HEK293 (cell line): ENCODE data around the gene CTNNBL1.
A peak's percentile ranks its signal among the peaks of the same experiment; 100 is the strongest.

Experiments
- BCL11B ChIP-seq: fragments of 450-650 bp; formaldehyde crosslinking; IDR thresholded peaks from 2 replicates; pipeline ENCODE4 v1.5.1; 2016; ENCODE audit warnings: low read depth, missing biosample characterization, missing genetic modification characterization
- EGR2 ChIP-seq: fragments of 450-650 bp; formaldehyde crosslinking; IDR thresholded peaks from 2 replicates; pipeline ENCODE4 v1.5.1; 2016; ENCODE audit warnings: low read depth, missing biosample characterization, missing genetic modification characterization
- KLF1 ChIP-seq: fragments of 450-650 bp; formaldehyde crosslinking; IDR thresholded peaks from 2 replicates; pipeline ENCODE4 v1.5.1; 2016; ENCODE audit warnings: missing biosample characterization, missing genetic modification characterization
- KLF16 ChIP-seq: fragments of 450-650 bp; formaldehyde crosslinking; IDR thresholded peaks from 2 replicates; pipeline ENCODE4 v1.5.1; 2017; ENCODE audit warnings: missing biosample characterization, missing genetic modification characterization
- YY1 ChIP-seq: fragments of 450-650 bp; formaldehyde crosslinking; IDR thresholded peaks from 2 replicates; pipeline ENCODE4 v1.5.1; 2018; ENCODE audit warnings: missing biosample characterization, missing genetic modification characterization
- ZBTB7A ChIP-seq: fragments of 450-650 bp; formaldehyde crosslinking; IDR thresholded peaks from 2 replicates; pipeline ENCODE4 v1.5.1; 2016; ENCODE audit warnings: low read depth, missing biosample characterization, missing genetic modification characterization
- ZBTB8A ChIP-seq: fragments of 450-650 bp; formaldehyde crosslinking; IDR thresholded peaks from 2 replicates; pipeline ENCODE4 v1.5.1; 2016; ENCODE audit warnings: missing biosample characterization, missing genetic modification characterization
- ZNF133 ChIP-seq: fragments of 450-650 bp; formaldehyde crosslinking; IDR thresholded peaks from 2 replicates; pipeline ENCODE4 v1.5.1; 2016; ENCODE audit warnings: missing biosample characterization, missing genetic modification characterization
- ZNF140 ChIP-seq: fragments of 450-650 bp; formaldehyde crosslinking; IDR thresholded peaks from 2 replicates; pipeline ENCODE4 v1.5.1; 2016; ENCODE audit warnings: missing biosample characterization, missing genetic modification characterization
- ZNF174 ChIP-seq: fragments of 450-650 bp; formaldehyde crosslinking; IDR thresholded peaks from 2 replicates; pipeline ENCODE4 v1.5.0; 2017; ENCODE audit warnings: missing biosample characterization, mild to moderate bottlenecking, missing genetic modification characterization
- ZNF2 ChIP-seq: fragments of 450-650 bp; formaldehyde crosslinking; IDR thresholded peaks from 2 replicates; pipeline ENCODE4 v1.5.1; 2016; ENCODE audit warnings: missing biosample characterization, missing genetic modification characterization
- ZNF341 ChIP-seq: fragments of 450-650 bp; formaldehyde crosslinking; IDR thresholded peaks from 2 replicates; pipeline ENCODE4; 2016; ENCODE audit warnings: low read depth, missing biosample characterization, missing genetic modification characterization
- ZNF510 ChIP-seq: fragments of 450-650 bp; formaldehyde crosslinking; IDR thresholded peaks from 2 replicates; pipeline ENCODE4 v1.5.1; 2018; ENCODE audit warnings: mild to moderate bottlenecking, missing genetic modification characterization, missing biosample characterization; ENCODE audit not compliant: insufficient replicate concordance
- ZNF626 ChIP-seq: fragments of 450-650 bp; sonication (Bioruptor Pico); formaldehyde crosslinking; IDR thresholded peaks from 2 replicates; pipeline ENCODE4 v1.5.1; 2018; ENCODE audit warnings: missing biosample characterization, missing genetic modification characterization, inconsistent platforms
- ZNF777 ChIP-seq: fragments of 450-650 bp; formaldehyde crosslinking; IDR thresholded peaks from 2 replicates; pipeline ENCODE4 v1.5.1; 2017; ENCODE audit warnings: missing biosample characterization, missing genetic modification characterization, borderline replicate concordance
- TF ChIP-seq, protein P1 (sequence below): sonication (generic); formaldehyde crosslinking; IDR thresholded peaks from 2 replicates; pipeline ENCODE4 v1.8.1; 2022; ENCODE audit warnings: mild to moderate bottlenecking, moderate library complexity, missing genetic modification reagents
- TF ChIP-seq, protein P2 (sequence below): fragments of 450-650 bp; formaldehyde crosslinking; conservative IDR thresholded peaks from 2 replicates; pipeline ENCODE4 v1.5.1; 2016; ENCODE audit warnings: low read depth, missing biosample characterization, missing genetic modification characterization
- TF ChIP-seq, protein P3 (sequence below): fragments of 450-650 bp; formaldehyde crosslinking; IDR thresholded peaks from 2 replicates; pipeline ENCODE4 v1.5.1; 2016; ENCODE audit warnings: missing biosample characterization, missing genetic modification characterization
- TF ChIP-seq, protein P4 (sequence below): fragments of 450-650 bp; formaldehyde crosslinking; IDR thresholded peaks from 2 replicates; pipeline ENCODE4 v1.5.1; 2016; ENCODE audit warnings: missing biosample characterization, missing genetic modification characterization
- TF ChIP-seq, protein P5 (sequence below): fragments of 450-650 bp; formaldehyde crosslinking; IDR thresholded peaks from 2 replicates; pipeline ENCODE4 v1.5.1; 2017; ENCODE audit warnings: missing biosample characterization, missing genetic modification characterization
- TF ChIP-seq, protein P6 (sequence below): fragments of 450-650 bp; formaldehyde crosslinking; IDR thresholded peaks from 2 replicates; pipeline ENCODE4 v1.5.1; 2016; ENCODE audit warnings: missing biosample characterization, missing genetic modification characterization, borderline replicate concordance
- TF ChIP-seq, protein P7 (sequence below): fragments of 450-650 bp; formaldehyde crosslinking; IDR thresholded peaks from 2 replicates; pipeline ENCODE4 v1.5.1; 2016; ENCODE audit warnings: missing biosample characterization, missing genetic modification characterization

Gene CTNNBL1

DNA sequence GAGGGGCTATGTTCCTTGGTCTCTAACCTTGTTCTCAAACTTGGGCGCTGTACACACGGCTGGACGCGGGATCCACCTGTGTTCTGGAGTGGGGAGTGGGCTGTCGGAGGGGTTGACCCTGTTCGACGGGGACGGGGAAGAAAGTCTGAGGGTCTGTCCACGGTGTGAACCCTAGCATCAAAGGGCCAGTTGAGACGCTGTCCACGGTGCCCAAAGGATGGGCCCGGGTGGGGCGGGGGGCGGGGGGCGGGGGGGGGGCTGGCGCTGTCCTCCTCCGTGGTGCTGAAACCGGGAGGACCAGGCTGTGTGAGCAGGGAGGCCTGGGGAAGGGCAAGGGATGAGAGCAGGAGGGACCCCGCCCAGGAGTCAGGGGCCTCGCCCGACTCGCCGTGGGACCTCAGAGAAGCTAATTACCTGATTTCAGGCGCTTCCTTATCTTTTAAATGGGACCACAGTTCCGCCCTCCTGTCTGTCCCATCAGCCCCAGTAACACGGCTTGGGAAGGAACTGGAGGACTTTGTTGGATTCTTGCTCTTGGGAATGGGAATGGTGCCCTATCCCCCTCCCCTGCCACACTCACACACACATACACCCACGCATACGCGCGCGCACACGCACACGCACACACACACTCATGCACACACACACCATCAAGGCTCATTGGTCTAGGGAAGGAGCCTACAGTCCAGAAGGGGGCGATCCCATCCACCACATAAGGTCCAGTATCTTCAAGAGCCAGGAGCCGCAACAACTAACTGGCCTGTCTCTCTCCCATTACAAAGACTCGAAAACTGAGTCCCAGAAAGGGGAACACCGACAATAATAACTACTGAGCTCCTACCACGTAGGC is 208.0 kb downstream of the CTNNBL1 start (continued):
- no peak for TF ChIP-seq ZNF626 (tag by site-specific recombination)
- TF ChIP-seq BCL11B, result no peak
- TF ChIP-seq ZNF510 (tag by site-specific recombination), result no peak
- no peak for TF ChIP-seq ZNF174 (tag by site-specific recombination)
- no peak for TF ChIP-seq ZBTB7A (tag by site-specific recombination)
- TF ChIP-seq, protein P1, sequence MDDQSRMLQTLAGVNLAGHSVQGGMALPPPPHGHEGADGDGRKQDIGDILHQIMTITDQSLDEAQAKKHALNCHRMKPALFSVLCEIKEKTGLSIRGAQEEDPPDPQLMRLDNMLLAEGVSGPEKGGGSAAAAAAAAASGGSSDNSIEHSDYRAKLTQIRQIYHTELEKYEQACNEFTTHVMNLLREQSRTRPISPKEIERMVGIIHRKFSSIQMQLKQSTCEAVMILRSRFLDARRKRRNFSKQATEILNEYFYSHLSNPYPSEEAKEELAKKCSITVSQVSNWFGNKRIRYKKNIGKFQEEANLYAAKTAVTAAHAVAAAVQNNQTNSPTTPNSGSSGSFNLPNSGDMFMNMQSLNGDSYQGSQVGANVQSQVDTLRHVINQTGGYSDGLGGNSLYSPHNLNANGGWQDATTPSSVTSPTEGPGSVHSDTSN, result no peak
- TF ChIP-seq KLF1 (tag by site-specific recombination), result peak; percentile 27
- peak; percentile 87 for TF ChIP-seq EGR2
- TF ChIP-seq, protein P2, sequence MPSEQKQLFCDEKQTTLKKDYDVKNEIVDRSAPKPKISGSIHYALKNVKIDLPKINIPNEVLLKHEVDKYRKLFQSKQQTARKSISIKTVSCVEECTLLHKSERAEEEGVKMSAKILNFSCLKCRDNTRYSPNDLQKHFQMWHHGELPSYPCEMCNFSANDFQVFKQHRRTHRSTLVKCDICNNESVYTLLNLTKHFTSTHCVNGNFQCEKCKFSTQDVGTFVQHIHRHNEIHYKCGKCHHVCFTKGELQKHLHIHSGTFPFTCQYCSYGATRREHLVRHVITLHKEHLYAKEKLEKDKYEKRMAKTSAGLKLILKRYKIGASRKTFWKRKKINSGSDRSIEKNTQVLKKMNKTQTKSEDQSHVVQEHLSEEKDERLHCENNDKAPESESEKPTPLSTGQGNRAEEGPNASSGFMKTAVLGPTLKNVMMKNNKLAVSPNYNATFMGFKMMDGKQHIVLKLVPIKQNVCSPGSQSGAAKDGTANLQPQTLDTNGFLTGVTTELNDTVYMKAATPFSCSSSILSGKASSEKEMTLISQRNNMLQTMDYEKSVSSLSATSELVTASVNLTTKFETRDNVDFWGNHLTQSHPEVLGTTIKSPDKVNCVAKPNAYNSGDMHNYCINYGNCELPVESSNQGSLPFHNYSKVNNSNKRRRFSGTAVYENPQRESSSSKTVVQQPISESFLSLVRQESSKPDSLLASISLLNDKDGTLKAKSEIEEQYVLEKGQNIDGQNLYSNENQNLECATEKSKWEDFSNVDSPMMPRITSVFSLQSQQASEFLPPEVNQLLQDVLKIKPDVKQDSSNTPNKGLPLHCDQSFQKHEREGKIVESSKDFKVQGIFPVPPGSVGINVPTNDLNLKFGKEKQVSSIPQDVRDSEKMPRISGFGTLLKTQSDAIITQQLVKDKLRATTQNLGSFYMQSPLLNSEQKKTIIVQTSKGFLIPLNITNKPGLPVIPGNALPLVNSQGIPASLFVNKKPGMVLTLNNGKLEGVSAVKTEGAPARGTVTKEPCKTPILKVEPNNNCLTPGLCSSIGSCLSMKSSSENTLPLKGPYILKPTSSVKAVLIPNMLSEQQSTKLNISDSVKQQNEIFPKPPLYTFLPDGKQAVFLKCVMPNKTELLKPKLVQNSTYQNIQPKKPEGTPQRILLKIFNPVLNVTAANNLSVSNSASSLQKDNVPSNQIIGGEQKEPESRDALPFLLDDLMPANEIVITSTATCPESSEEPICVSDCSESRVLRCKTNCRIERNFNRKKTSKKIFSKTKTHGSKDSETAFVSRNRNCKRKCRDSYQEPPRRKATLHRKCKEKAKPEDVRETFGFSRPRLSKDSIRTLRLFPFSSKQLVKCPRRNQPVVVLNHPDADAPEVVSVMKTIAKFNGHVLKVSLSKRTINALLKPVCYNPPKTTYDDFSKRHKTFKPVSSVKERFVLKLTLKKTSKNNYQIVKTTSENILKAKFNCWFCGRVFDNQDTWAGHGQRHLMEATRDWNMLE (tag by site-specific recombination), result no peak
- TF ChIP-seq ZNF2, result peak; percentile 32; the same call in 1 of the 2 replicates
- no peak for TF ChIP-seq ZNF777 (tag by site-specific recombination)
- TF ChIP-seq ZNF133 (tag by site-specific recombination), result no peak
- peak; percentile 69; the same call in 1 of the 2 replicates for TF ChIP-seq KLF16 (tag by site-specific recombination)
- TF ChIP-seq, protein P3, sequence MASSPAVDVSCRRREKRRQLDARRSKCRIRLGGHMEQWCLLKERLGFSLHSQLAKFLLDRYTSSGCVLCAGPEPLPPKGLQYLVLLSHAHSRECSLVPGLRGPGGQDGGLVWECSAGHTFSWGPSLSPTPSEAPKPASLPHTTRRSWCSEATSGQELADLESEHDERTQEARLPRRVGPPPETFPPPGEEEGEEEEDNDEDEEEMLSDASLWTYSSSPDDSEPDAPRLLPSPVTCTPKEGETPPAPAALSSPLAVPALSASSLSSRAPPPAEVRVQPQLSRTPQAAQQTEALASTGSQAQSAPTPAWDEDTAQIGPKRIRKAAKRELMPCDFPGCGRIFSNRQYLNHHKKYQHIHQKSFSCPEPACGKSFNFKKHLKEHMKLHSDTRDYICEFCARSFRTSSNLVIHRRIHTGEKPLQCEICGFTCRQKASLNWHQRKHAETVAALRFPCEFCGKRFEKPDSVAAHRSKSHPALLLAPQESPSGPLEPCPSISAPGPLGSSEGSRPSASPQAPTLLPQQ, result no peak
- no peak for TF ChIP-seq ZBTB8A (tag by site-specific recombination)
- TF ChIP-seq ZNF341 (tag by site-specific recombination), result no peak
- TF ChIP-seq, protein P4, sequence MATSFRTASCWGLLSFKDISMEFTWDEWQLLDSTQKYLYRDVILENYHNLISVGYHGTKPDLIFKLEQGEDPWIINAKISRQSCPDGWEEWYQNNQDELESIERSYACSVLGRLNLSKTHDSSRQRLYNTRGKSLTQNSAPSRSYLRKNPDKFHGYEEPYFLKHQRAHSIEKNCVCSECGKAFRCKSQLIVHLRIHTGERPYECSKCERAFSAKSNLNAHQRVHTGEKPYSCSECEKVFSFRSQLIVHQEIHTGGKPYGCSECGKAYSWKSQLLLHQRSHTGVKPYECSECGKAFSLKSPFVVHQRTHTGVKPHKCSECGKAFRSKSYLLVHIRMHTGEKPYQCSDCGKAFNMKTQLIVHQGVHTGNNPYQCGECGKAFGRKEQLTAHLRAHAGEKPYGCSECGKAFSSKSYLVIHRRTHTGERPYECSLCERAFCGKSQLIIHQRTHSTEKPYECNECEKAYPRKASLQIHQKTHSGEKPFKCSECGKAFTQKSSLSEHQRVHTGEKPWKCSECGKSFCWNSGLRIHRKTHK (tag by site-specific recombination), result no peak
- TF ChIP-seq, protein P5, sequence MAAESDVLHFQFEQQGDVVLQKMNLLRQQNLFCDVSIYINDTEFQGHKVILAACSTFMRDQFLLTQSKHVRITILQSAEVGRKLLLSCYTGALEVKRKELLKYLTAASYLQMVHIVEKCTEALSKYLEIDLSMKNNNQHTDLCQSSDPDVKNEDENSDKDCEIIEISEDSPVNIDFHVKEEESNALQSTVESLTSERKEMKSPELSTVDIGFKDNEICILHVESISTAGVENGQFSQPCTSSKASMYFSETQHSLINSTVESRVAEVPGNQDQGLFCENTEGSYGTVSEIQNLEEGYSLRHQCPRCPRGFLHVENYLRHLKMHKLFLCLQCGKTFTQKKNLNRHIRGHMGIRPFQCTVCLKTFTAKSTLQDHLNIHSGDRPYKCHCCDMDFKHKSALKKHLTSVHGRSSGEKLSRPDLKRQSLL, result no peak
- TF ChIP-seq ZNF140 (tag by site-specific recombination), result no peak
- TF ChIP-seq, protein P6, sequence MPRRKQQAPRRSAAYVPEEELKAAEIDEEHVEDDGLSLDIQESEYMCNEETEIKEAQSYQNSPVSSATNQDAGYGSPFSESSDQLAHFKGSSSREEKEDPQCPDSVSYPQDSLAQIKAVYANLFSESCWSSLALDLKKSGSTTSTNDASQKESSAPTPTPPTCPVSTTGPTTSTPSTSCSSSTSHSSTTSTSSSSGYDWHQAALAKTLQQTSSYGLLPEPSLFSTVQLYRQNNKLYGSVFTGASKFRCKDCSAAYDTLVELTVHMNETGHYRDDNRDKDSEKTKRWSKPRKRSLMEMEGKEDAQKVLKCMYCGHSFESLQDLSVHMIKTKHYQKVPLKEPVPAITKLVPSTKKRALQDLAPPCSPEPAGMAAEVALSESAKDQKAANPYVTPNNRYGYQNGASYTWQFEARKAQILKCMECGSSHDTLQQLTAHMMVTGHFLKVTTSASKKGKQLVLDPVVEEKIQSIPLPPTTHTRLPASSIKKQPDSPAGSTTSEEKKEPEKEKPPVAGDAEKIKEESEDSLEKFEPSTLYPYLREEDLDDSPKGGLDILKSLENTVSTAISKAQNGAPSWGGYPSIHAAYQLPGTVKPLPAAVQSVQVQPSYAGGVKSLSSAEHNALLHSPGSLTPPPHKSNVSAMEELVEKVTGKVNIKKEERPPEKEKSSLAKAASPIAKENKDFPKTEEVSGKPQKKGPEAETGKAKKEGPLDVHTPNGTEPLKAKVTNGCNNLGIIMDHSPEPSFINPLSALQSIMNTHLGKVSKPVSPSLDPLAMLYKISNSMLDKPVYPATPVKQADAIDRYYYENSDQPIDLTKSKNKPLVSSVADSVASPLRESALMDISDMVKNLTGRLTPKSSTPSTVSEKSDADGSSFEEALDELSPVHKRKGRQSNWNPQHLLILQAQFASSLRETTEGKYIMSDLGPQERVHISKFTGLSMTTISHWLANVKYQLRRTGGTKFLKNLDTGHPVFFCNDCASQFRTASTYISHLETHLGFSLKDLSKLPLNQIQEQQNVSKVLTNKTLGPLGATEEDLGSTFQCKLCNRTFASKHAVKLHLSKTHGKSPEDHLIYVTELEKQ (tag by site-specific recombination), result no peak
- no peak for TF ChIP-seq YY1 (tag by site-specific recombination)
- TF ChIP-seq, protein P7, sequence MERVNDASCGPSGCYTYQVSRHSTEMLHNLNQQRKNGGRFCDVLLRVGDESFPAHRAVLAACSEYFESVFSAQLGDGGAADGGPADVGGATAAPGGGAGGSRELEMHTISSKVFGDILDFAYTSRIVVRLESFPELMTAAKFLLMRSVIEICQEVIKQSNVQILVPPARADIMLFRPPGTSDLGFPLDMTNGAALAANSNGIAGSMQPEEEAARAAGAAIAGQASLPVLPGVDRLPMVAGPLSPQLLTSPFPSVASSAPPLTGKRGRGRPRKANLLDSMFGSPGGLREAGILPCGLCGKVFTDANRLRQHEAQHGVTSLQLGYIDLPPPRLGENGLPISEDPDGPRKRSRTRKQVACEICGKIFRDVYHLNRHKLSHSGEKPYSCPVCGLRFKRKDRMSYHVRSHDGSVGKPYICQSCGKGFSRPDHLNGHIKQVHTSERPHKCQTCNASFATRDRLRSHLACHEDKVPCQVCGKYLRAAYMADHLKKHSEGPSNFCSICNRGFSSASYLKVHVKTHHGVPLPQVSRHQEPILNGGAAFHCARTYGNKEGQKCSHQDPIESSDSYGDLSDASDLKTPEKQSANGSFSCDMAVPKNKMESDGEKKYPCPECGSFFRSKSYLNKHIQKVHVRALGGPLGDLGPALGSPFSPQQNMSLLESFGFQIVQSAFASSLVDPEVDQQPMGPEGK (tag by site-specific recombination), result no peak
